NCI-H1105 treated with DMSO at 0.1 percent for 48 hours (cell line): ENCODE data around the gene NPAS4.
"Not testable (repeated sequence)": the region's sequence is repeated elsewhere in the genome, so short reads cannot be mapped to it uniquely, and the experiment has no call there.

Experiments
- DNase-seq: peaks from one replicate; lab custom pipeline; 2025; lab: John Stamatoyannopoulos, UW

Gene NPAS4

GRCh38 chr11:66420671-66421476 is at the start of gene NPAS4:
Gene NPAS4 (plus strand): TSS chr11:66421035. CDS start chr11:66421180, 145 bp downstream.
- peak; percentile 86 for DNase-seq

GRCh38 chr11:66371627-66372415 is 49.0 kb upstream of the NPAS4 start, which contains the start of gene SLC29A2:
Gene SLC29A2 (minus strand): TSS chr11:66371760. CDS start chr11:66371591, 169 bp downstream.
- peak; percentile 90 for DNase-seq

- DNase-seq = no peak
Observed at GRCh38 chr11:66373265-66373664, 47.6 kb upstream of the NPAS4 start.

GRCh38 chr11:66373690-66374287 is 47.0 kb upstream of the NPAS4 start:
- DNase-seq = not testable (repeated sequence)

GRCh38 chr11:66380264-66380663 is 40.6 kb upstream of the NPAS4 start:
- DNase-seq = not testable (repeated sequence)

GRCh38 chr11:66384316-66384715 is 36.5 kb upstream of the NPAS4 start:
- not testable (repeated sequence) for DNase-seq

GRCh38 chr11:66386171-66387069 is 34.4 kb upstream of the NPAS4 start:
- DNase-seq = peak; percentile 81

- DNase-seq = peak; percentile 49
Observed at GRCh38 chr11:66388780-66389386, 32.0 kb upstream of the NPAS4 start.

- no peak for DNase-seq
Observed at GRCh38 chr11:66391322-66391721, 29.5 kb upstream of the NPAS4 start.

GRCh38 chr11:66393954-66394353 is 26.9 kb upstream of the NPAS4 start:
- no peak for DNase-seq

- no peak for DNase-seq
Observed at GRCh38 chr11:66407651-66408050, 13.2 kb upstream of the NPAS4 start.

GRCh38 chr11:66408488-66409214 is 12.2 kb upstream of the NPAS4 start:
- DNase-seq = peak; percentile 96

- DNase-seq = no peak
Observed at GRCh38 chr11:66409226-66409625, 11.6 kb upstream of the NPAS4 start.

GRCh38 chr11:66410191-66410590 is 10.6 kb upstream of the NPAS4 start:
- no peak for DNase-seq

GRCh38 chr11:66411323-66411722 is 9.5 kb upstream of the NPAS4 start:
- DNase-seq = no peak

GRCh38 chr11:66412110-66412509 is 8.7 kb upstream of the NPAS4 start:
- DNase-seq = no peak

GRCh38 chr11:66413167-66413566 is 7.7 kb upstream of the NPAS4 start:
- DNase-seq = no peak

- DNase-seq = no peak
Observed at GRCh38 chr11:66414120-66414934, 6.5 kb upstream of the NPAS4 start.

GRCh38 chr11:66415423-66415822 is 5.4 kb upstream of the NPAS4 start:
- DNase-seq = no peak

- no peak for DNase-seq
Observed at GRCh38 chr11:66417000-66417399, 3.8 kb upstream of the NPAS4 start.
